Spinal cord (tissue), 10 donors: ENCODE measurements around the gene FYTTD1. TPM values are rescaled to one million over a fixed set of nuclear protein-coding genes. Genes with fewer than 3 reads are reported as not detected.
"Not testable (repeated sequence)": the region's sequence is repeated elsewhere in the genome, so short reads cannot be mapped to it uniquely, and the experiment has no call there.

Experiments
- DNase-seq, 6 donors: peaks; one replicate each; pipeline versions ENCODE4 v3.0.0 to v3.0.0-alpha.2; 2013 to 2015; ENCODE audit warnings: low spot score in 6 of 6, low read depth in 4 of 6
- H3K27ac ChIP-seq: one replicate; pipeline ENCODE4 v1.5.1; 2013; ENCODE audit warnings: low read depth, low read length, control low read depth
- H3K27me3 ChIP-seq: one replicate; pipeline ENCODE4 v1.6.1; 2013; ENCODE audit warnings: low read length; ENCODE audit not compliant: control insufficient read depth, insufficient read depth
- H3K36me3 ChIP-seq: one replicate; pipeline ENCODE4 v1.6.1; 2013; ENCODE audit warnings: low read length; ENCODE audit not compliant: control insufficient read depth, insufficient read depth
- H3K4me1 ChIP-seq: one replicate; pipeline ENCODE4 v1.6.1; 2013; ENCODE audit warnings: low read length; ENCODE audit not compliant: control insufficient read depth, insufficient read depth
- H3K4me3 ChIP-seq: one replicate; pipeline ENCODE4 v1.5.1; 2013; ENCODE audit warnings: low read depth, low read length, control low read depth
- H3K9me3 ChIP-seq: one replicate; pipeline ENCODE4 v1.6.1; 2013; ENCODE audit warnings: low read length; ENCODE audit not compliant: control insufficient read depth, insufficient read depth
- WGBS: methylation state at CpG from one replicate; pipeline ENCODE4 v1.1.5; 2013; ENCODE audit warnings: missing lambda C conversion rate; ENCODE audit not compliant: insufficient coverage; 5-methylcytosine and 5-hydroxymethylcytosine counted together
- polyA plus RNA-seq, 2 donors: library from polyadenylated mRNA; unstranded; fragments of 120-200 nt; gene quantifications; one replicate each; pipeline ENCODE4 v1.2.1, GENCODE V29; 2013; ENCODE audit not compliant: insufficient read length in 2 of 2
- total RNA-seq, 2 donors: library from RNA; depleted of rRNA in 1 of 2; stranded (reverse); fragments of 120-200 nt in 1 of 2; fragments of >200 nt in 1 of 2; gene quantifications; one replicate each; pipeline versions ENCODE4 v1.2.3 to v1.2.4, GENCODE V29; 2013 to 2014
- donor health status: healthy.

The FYTTD1 gene
- total and polyA plus RNA-seq, 4 donors: 60.0 to 95.3 (median 71.8) TPM

- Histone ChIP-seq H3K27me3 (no peaks in the 10 kb centered on the region), H3K27ac (no peak overlapping the region), H3K9me3 (peaks cover 1% of the 10 kb centered on the region), H3K4me3 (no peak overlapping the region), H3K4me1 (no peaks in the 10 kb centered on the region), H3K36me3 (peaks cover 16% of the 10 kb centered on the region)
- 100% methylated on average over 8 of the region's 8 CpGs for WGBS
- DNase-seq: no peak
Observed at GRCh38 chr3:197718891-197719290, 30.8 kb upstream of the FYTTD1 start.

- peaks cover 1% of the 10 kb centered on the region for H3K9me3 ChIP-seq
- DNase-seq: no peak
- WGBS: 85% methylated on average over 2 of the region's 10 CpGs
- H3K27ac ChIP-seq: no peak overlapping the region
- no peak overlapping the region for H3K4me3 ChIP-seq
- H3K36me3 ChIP-seq: peaks cover 13% of the 10 kb centered on the region
- no peaks in the 10 kb centered on the region for H3K4me1 ChIP-seq
- H3K27me3 ChIP-seq: no peaks in the 10 kb centered on the region
Observed at GRCh38 chr3:197720694-197721093, 29.0 kb upstream of the FYTTD1 start.

GRCh38 chr3:197722734-197723133 is 26.9 kb upstream of the FYTTD1 start:
- no peaks in the 10 kb centered on the region for H3K4me1 ChIP-seq
- WGBS: no CpG with 5 or more reads among the region's 2 CpGs
- peaks cover 2% of the 10 kb centered on the region for H3K36me3 ChIP-seq
- H3K9me3 ChIP-seq: peaks cover 1% of the 10 kb centered on the region
- H3K27me3 ChIP-seq: no peaks in the 10 kb centered on the region
- DNase-seq: no peak
- no peak overlapping the region for H3K27ac ChIP-seq
- H3K4me3 ChIP-seq: no peak overlapping the region

GRCh38 chr3:197727878-197728277 is 21.8 kb upstream of the FYTTD1 start:
- not testable (repeated sequence) for H3K4me1 ChIP-seq, H3K27me3 ChIP-seq, H3K4me3 ChIP-seq, DNase-seq, H3K36me3 ChIP-seq, H3K9me3 ChIP-seq, H3K27ac ChIP-seq
- 93% methylated on average over 2 of the region's 3 CpGs for WGBS

- no peak overlapping the region for H3K4me3 ChIP-seq
- H3K27ac ChIP-seq: no peak overlapping the region
- H3K4me1 ChIP-seq: no peaks in the 10 kb centered on the region
- peaks cover 2% of the 10 kb centered on the region for H3K36me3 ChIP-seq
- H3K9me3 ChIP-seq: no peaks in the 10 kb centered on the region
- no peak for DNase-seq
- H3K27me3 ChIP-seq: no peaks in the 10 kb centered on the region
- 95% methylated on average over 5 of the region's 8 CpGs for WGBS
Observed at GRCh38 chr3:197728487-197728886, 21.2 kb upstream of the FYTTD1 start.

- H3K36me3 ChIP-seq: peaks cover 2% of the 10 kb centered on the region
- peaks cover 3% of the 10 kb centered on the region for H3K4me1 ChIP-seq
- H3K9me3 ChIP-seq: no peaks in the 10 kb centered on the region
- DNase-seq: peak in 1 of 6 donors; percentile 57
- H3K4me3 ChIP-seq: no peak overlapping the region
- 43% methylated on average over 1 of the region's 2 CpGs for WGBS
- no peaks in the 10 kb centered on the region for H3K27me3 ChIP-seq
- no peak overlapping the region for H3K27ac ChIP-seq
Observed at GRCh38 chr3:197730200-197730599, 19.5 kb upstream of the FYTTD1 start.

GRCh38 chr3:197730770-197731169 is 18.9 kb upstream of the FYTTD1 start:
- not testable (repeated sequence) for H3K27ac ChIP-seq, H3K4me3 ChIP-seq, H3K27me3 ChIP-seq, DNase-seq, H3K36me3 ChIP-seq, H3K4me1 ChIP-seq, H3K9me3 ChIP-seq
- no CpG with 5 or more reads among the region's 5 CpGs for WGBS

GRCh38 chr3:197731483-197731882 is 18.2 kb upstream of the FYTTD1 start:
- not testable (repeated sequence) for H3K36me3 ChIP-seq, H3K27me3 ChIP-seq, H3K4me3 ChIP-seq, H3K9me3 ChIP-seq, H3K27ac ChIP-seq, DNase-seq
- no CpG with 5 or more reads among the region's 27 CpGs for WGBS
- peaks cover 13% of the 10 kb centered on the region for H3K4me1 ChIP-seq

GRCh38 chr3:197733042-197733441 is 16.6 kb upstream of the FYTTD1 start:
- Histone ChIP-seq H3K4me1 (peaks cover 20% of the 10 kb centered on the region), H3K9me3 (no peaks in the 10 kb centered on the region), H3K36me3 (peaks cover 2% of the 10 kb centered on the region), H3K27ac (no peak overlapping the region), H3K4me3 (no peak overlapping the region), H3K27me3 (no peaks in the 10 kb centered on the region)
- DNase-seq: no peak
- whole genome bisulfite sequencing: 94% methylated on average over 3 of the region's 4 CpGs

GRCh38 chr3:197734667-197735318 is 14.9 kb upstream of the FYTTD1 start:
- no peaks in the 10 kb centered on the region for H3K27me3 ChIP-seq
- DNase-seq: no peak
- no peak overlapping the region for H3K4me3 ChIP-seq
- no peak overlapping the region for H3K27ac ChIP-seq
- no peaks in the 10 kb centered on the region for H3K9me3 ChIP-seq
- WGBS: 98% methylated on average over 5 of the region's 7 CpGs
- no peaks in the 10 kb centered on the region for H3K36me3 ChIP-seq
- H3K4me1 ChIP-seq: peaks cover 20% of the 10 kb centered on the region
